KBM-7 (cell line): Measurements from ENCODE around the gene NEGR1.
A peak's percentile ranks its signal among the peaks of the same experiment; 100 is the strongest.

Source experiments
- DNase-seq: peaks from one replicate; pipeline ENCODE4 v3.0.0-alpha.2; 2015
- in situ Hi-C: fragments of 300-500 bp; cut with MboI; formaldehyde crosslinking; loops from 2 replicates; pipeline ENCODE4 v1.14.3; 2020; ENCODE audit warnings: low sequenced_read_pairs, low pct_unique_long_range_greater_than_20kb, mixed read lengths

NEGR1 gene

DNA sequence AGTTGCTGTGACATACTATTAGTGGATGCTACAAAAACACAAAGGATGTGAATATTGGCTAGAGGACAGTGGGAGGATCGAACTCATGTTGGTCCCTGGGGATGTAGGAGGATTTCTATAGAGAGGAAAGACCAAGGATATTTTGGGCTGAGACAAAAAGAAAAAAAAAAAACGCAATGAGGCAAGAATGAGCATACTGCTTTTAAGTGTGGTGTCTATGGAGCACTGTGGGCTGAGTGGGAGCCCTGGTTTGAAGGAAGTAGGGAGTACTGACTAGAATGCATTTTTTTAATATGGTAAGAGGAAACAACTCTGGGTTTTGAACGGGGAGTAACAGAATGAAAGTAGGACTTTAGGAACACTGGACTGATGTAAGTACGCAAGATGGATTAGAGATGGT, 450.7 kb downstream of the NEGR1 start:
- DNase-seq: no peak
- in situ Hi-C loops: no loop called here

DNA sequence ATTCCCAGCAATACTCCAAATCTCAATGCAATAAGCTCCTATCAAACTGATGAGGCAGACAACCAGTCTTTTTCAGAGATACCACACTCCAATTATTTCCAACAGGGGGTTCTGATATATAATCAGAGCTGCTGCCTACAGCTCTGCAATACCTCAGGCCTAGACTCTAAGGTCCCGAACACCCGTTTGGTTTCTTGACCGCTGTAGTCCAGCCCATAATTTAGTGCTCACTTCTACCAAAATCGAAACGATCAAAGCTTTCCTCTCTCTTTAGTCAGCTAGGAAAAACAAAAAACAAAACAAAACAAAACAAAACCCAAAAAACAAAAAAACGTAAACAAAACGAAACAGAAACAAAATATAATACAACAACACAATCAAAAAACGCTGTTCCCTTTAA, 453.0 kb downstream of the NEGR1 start:
- in situ Hi-C loops: no loop called here
- DNase-seq: no peak

DNA sequence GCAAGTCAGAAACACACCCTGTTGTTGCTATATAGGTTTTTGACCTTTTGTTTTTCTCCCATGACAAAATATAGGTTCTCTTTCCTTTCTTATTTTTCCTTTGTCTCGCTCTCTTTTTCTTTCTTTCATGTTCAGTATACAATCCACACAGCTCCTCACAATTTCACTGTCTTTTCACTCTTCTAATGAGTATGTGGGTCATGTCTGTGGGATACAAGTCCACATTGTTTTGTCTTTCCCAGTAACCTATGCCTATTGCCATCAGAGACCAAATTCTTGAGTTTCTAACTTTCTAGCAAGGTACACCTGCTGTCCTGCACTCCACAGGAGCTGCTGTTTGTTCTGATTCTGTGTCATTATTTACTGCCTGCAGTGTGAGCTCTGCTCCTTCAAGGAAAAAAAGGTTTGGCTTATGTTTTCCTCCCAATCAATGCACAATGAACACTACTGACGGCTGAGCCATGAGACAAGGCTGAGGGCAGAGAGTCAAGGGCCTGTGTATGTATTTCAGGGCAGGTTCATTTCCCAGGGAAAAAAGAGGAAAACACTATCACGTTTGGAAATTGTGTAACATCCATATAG, 453.8 kb downstream of the NEGR1 start:
- no peak for DNase-seq
- in situ Hi-C loops: no loop called here

DNA sequence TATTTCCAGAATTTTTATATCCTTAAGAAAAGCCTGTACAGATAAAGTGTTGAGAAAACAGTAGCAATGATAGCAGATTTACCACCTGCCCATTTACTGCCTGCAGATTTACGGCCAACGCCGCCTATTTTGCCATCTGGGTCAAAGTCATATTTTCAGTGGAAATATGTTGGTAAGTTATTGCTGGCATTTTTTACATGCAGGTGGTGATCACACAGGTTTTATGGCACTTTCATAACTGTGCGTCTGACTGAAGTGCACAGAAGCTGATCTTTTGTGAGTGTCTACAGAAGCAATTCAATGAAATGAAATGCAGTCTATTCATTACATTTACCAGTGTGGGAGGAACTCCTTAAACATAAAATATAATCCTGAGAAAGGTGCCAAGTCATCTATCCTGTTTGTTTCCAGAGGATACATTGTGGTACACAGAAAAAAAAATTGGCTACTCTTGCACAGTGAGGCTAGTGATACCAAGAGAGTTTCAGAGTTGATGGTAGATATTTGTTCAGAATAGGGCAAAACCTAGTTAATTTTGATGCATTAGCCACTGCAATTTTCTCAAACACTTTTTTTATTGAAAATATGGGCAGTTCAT, 458.5 kb downstream of the NEGR1 start:
- DNase-seq: no peak

DNA sequence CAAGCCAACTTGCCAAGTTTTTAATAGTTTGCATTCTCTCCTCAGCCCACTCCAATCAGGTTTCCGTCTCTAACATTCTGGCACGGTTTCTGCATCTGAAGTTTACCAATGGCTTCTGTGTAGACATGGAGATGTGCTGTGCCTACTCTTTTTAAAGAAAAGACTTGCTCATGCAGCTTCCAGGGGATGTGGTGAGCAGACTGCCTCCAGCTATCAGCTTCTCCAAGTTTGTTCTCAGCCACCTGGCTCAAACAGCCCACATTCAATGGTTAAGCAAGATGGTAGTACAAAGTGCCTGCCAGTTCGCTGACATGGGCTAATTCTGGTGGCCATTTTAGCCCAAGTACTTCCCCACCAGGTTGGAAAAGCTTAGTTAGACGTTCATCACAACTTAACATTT, 465.3 kb downstream of the NEGR1 start:
- in situ Hi-C loops: no loop called here

More for the DNA sequence above, 458.5 kb downstream of the NEGR1 start:
- in situ Hi-C loops: no loop called here

DNA sequence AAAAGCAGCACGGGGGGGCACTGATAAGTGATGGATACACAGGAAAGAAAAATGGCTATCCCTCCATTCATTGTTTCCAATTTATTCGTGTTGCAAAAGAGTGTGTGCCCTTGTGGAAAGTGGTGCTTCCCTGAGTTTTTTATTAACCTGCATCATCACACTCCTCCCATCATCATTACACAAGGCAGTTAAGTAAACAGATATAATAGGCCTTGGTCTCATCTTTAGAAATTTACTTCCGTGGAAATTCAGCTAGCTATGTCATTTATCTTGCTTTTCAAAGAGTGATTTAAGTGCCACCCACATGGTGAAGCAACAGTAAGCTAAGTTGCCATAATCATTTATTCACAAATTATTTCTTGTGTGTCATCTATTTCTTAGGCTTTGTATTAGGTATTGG, 473.3 kb downstream of the NEGR1 start:
- in situ Hi-C loops: no loop called here
- DNase-seq: no peak

More for the DNA sequence above, 465.3 kb downstream of the NEGR1 start:
- no peak for DNase-seq

DNA sequence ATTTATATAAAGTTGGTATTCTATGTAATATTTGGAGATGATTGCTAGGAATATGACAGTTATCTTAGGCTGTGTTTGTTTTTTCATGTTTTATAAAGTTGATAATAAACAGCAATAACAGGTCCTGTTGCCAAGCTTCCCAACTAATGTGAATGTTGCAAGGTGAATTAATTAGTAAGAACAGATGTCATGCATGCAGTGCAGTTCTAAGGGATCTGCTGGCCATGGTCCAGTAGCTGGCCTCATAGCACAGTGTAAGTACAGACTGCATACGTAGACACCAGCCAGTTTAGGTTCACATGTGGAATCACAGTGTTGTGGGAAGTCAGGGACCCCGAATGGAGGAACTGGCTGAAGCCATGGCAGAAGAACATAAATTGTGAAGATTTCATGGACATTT, 478.2 kb downstream of the NEGR1 start:
- no peak for DNase-seq
- in situ Hi-C loops: no loop called here

DNA sequence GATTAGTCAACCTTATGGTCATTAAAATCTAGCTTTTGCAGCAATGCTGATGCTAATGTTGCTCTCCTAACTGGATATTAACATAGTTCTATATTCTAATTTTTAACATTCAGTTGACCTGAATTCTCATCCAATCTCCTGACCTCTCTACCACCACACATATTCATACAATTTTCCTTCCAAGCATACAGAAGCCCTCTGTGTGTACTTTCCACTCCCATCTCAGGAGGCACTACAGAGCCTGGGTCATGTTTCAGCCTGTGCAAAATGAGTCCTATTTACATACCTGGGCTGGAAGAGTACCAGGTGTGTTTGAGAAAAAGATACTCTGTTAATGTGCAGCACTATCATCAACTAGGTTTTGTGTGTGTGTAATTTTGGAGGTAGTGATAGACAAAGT, 486.3 kb downstream of the NEGR1 start:
- DNase-seq: no peak
- in situ Hi-C loops: no loop called here

DNA sequence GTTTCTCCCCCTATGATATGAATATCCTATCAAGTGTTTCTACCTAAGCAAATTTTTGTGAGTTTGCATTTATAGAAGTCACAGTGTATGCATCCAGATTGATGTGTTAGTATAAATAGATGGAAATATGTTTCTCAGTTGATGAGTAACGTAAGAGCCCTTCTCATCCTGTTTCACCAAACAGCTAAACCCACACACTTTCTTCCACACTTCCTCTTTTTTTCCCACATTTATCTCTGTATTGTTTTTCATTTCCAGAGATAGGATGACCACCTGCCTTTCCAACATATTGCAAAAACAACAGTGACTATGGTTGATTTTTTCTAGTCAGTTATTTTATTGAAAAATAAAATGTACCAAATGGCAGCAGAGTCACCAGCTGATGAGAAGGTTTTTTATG, 490.1 kb downstream of the NEGR1 start:
- peak; percentile 81 for DNase-seq
- in situ Hi-C loops: no loop called here

DNA sequence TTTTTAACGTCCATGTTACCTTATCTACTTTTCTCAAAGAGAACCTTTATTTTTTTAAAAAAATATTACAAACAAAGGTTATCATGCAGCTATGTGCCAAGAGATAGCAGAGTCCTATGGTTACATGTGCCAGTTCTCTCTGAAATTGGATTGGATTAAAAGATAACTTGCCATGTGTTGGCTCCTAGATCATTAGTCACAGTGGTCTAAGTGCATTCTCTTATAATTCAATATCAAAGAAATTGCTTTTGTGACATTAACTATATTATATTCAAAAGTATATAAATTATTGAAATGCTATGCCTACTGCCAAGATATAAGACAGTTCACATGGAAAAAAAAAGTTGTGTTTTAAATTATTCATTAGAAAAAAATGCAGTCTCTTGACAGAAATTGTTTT, 494.2 kb downstream of the NEGR1 start:
- no peak for DNase-seq
- in situ Hi-C loops: no loop called here

DNA sequence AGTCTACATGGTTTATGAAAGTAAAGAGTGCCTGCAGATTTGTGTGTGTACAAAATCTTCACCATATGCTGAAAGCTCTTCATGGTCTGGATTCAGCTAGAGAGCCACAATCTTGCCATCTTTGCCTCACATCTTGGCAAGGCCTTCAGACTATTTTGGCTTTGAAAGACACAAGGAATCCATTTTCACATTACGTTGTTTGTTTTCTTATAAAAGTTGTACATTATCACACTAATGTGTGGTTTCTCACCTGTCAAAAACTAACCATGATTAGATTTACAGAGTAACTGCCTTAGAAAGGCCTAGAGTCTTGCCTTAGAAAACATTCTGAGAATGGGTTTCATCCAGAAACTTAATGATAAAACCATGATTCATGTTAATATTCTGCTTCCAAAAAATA, 494.6 kb downstream of the NEGR1 start:
- DNase-seq: no peak
- in situ Hi-C loops: no loop called here

DNA sequence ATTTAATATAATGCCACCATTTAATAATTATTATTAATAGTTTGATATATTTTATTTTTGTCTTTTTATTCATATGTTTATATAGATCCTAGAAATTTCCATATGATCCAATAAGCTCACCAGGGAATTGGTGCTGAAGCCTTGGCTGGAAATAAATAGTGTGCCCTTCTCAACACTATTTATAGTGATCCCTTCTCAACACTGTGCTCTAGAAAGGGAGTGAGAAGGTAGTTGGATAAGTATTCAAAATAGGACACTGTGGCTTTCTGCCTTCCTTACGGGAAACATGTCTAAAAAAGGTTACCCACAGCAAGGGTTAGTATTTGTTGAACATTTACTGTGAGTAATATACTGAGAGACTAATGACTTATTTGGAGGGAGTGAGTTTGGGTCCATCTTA, 496.1 kb downstream of the NEGR1 start:
- in situ Hi-C loops: no loop called here

DNA sequence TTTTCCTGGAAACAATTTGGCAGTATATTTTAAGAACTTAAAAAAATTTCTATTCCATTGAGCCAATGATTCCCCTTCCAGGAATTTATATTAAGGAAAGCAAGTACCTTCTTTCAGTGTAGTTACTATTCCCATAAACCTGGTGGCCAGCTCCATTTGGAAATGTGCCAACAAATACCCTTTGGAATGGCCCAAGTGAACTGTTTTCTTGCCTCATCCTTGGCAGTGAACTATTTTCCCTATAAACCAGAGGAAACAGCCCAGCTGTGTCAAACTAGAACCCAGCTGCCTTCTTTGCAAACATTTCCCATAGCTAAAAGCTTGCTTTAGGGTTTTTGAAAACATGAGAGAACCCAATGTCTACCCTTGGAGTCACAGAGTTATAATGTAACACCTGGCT, 496.9 kb downstream of the NEGR1 start:
- in situ Hi-C loops: no loop called here
- no peak for DNase-seq

More for the DNA sequence above, 496.1 kb downstream of the NEGR1 start:
- no peak for DNase-seq

DNA sequence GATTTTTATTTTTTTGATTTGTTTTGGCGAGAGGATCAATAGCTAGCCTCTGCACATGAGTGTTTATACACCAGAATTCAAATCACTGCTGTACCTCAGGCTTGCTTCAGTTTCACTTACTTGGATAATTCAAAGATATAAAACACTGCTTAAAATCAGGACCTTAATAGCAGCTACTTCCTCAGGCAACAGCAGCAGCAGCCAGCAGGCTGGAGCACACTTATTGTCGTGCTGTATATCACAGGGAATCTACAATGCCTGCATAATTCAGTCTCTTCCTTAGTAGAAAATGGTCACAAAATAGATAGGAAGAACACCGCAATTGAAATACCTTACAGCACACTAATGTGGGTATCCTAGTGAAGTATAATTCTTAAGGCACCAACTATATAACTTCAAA, 497.3 kb downstream of the NEGR1 start:
- in situ Hi-C loops: no loop called here
- no peak for DNase-seq

DNA sequence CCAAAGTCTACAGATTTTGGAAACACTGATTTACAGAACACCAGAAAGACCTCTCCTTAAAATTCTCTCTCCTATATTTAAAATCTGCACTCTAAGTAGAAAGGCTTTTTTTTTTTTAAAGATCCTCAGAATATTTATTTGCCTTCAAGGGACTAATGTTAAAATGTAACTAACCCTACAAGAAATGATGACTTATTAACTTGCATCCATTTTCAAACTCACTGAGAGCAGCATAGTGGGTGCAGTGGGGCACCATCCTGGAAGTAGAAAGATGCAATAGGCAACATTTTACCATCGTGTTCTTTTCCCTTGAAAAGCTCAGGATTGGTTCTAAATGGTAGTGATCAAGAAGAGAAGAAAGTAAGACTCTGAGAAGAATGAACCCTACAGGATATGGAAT, 498.1 kb downstream of the NEGR1 start:
- no peak for DNase-seq

DNA sequence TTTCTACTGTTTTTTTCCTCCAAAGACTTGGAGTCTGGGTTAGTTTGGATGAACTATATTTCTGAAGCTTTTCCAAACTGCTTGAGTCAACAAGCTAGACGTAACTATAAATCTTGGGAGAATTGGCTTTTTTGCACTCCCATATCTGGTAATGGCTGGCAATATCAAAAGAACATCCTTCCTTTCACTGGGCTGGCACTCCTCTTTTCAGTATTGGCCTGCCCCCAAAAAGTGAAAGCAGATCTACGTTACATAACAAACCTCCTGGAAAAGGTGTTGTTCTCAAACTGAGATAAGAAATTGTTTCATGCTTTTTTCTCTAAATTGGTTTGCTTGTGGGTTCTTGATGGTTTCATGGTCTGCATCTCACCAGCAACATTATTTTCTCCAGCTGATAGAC, 499.3 kb downstream of the NEGR1 start:
- DNase-seq: peak; percentile 46
- in situ Hi-C loops: no loop called here

More for the DNA sequence above, 498.1 kb downstream of the NEGR1 start:
- in situ Hi-C loops: no loop called here

DNA sequence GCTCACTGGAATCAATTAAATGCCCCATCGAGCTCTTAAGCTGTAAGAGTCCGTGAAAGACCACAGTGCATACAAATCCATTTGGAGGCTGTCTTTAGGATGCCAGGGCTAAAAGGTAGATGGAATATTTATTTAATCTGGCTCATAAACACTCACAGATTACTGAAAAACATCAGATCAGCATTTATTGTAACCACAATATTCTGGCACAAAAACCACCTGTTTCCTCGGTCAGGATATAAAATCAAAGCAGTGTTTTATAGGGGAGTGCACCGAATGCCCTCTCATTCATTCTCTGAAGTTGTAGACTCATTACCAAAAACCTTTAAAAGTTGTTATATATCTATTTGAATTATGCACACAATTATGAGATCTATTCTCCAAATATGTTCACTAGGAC, 500.9 kb downstream of the NEGR1 start:
- in situ Hi-C loops: no loop called here

DNA sequence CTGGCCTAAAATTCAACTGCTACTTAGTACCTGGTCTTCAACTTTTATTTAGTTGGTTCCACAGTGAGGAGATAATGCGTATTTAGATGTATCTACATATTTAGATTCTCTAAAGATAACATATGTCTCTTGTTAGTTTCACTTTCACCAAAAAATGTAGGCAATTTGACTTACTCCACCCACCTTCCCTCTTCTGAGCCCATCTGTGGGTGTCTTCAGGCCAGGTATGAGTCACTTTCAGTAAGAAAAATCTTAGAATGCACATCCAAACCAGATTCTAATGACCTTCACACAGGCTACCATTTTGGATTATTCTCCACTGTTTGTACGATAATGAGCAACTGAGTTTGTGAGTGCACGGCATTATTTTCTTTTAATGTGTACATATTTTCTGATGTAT, 501.7 kb downstream of the NEGR1 start:
- DNase-seq: no peak
- in situ Hi-C loops: no loop called here

More for the DNA sequence above, 500.9 kb downstream of the NEGR1 start:
- DNase-seq: no peak

DNA sequence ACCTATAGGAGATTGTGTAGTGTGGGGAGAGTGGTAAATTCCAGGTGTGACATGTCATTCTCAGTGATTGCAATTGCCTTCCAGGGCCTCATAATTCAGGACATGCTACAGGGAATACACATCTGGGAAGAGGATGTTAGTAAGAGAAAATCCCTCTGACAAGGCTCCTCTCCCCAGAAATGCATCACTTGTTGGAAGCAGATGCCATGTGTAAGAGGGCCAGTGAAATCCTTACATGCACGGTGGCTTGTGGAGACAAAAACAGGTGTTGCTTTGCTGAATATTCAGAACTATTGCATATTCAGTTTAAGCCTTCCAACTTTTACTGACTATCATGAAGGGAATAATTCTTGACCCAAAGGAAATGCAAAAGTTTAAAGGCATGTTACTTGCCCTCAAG, 503.4 kb downstream of the NEGR1 start:
- in situ Hi-C loops: no loop called here
- DNase-seq: no peak

DNA sequence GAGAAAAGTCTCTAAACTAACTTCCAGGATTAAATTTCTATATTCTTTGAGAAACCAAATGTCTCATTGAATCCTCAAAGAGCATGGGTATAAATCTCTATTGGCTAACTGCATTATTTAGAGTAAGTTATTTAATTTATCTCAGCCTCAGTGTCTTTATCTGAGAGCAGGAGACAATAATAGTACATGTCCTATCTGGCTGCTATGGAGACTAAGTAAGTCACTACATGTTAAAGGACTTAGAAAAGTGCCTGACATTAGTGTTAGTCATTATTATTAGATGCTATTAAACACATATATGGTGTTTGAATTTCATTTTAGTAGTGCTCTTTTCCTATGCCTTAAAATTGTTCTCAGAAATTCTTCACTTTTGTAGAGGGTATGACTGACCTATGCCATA, 505.2 kb downstream of the NEGR1 start:
- DNase-seq: no peak
- in situ Hi-C loops: no loop called here

DNA sequence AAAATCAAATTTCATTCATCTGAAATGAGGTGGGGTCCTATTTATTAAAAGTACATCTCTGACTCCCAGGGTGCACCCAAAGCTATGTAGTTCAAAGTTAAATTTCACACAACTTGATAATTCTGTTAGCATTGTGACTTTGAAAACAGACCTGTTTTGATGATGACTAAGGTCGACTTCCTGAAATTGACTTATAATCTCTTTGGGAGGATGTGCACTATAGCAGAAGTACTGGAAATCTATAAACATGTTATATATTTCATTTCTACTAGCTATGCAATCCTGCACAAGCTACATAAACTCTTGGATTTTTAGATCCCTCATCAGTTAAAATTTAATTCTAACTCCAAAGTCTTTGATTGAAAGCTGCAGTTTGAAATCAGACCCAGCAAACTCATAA, 507.6 kb downstream of the NEGR1 start:
- peak; percentile 37 for DNase-seq
- in situ Hi-C loops: no loop called here
